GM18861 (cell line): ENCODE data around the gene NPIPB8.
"Not testable (repeated sequence)": the region's sequence is repeated elsewhere in the genome, so short reads cannot be mapped to it uniquely, and the experiment has no call there.

Source experiments
- ATAC-seq: cut with Tn5 transposase; IDR thresholded peaks from one replicate; pipeline ENCODE4 v1.9.1; 2021; ENCODE audit not compliant: unreplicated experiment

Gene NPIPB8

DNA sequence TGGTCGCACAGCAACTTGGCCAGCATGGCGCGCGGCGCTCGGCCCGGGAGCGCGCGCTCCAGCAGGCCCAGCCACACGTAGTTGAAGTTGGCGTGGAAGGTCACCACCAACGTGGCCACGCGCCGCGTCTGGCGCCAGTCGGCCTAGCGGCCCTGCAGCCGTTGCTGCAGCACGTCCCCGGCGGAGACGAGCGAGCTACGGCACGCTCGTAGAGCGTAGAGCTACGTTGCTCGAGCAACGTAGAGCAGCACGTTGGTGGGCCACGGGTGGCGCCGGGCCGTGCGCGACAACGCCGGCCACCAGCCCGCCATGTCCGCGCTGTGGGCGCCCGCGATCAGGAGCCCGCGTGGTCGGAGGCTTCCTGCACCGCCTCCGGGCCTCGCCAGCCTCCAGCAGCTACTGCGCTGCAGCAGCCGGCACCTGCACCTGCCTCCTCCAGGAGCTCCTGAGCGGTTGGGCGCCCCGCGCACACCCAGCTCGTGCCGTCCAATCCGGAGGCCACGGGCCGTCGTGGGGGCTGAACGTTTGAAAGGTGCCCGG lies 14.6 kb upstream of the NPIPB8 start:
- no peak for ATAC-seq

DNA sequence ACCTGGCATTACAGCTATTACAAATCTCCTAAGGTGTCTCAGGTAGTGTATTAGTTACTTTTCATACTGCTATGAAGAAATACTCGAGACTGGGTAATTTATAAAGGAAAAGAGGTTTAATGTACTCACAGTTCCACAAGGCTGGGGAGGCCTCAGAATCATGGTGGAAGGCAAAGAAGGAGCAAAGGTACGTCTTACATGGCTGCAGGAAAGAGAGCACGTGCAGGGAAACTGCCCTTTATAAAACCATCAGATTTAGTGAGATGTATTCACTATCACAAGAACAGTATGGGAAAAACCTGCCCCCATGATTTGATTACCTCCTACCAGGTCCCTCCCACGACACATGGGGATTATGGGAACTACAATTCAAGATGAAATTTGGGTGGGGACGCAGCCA lies 7.0 kb upstream of the NPIPB8 start:
- ATAC-seq: not testable (repeated sequence)

DNA sequence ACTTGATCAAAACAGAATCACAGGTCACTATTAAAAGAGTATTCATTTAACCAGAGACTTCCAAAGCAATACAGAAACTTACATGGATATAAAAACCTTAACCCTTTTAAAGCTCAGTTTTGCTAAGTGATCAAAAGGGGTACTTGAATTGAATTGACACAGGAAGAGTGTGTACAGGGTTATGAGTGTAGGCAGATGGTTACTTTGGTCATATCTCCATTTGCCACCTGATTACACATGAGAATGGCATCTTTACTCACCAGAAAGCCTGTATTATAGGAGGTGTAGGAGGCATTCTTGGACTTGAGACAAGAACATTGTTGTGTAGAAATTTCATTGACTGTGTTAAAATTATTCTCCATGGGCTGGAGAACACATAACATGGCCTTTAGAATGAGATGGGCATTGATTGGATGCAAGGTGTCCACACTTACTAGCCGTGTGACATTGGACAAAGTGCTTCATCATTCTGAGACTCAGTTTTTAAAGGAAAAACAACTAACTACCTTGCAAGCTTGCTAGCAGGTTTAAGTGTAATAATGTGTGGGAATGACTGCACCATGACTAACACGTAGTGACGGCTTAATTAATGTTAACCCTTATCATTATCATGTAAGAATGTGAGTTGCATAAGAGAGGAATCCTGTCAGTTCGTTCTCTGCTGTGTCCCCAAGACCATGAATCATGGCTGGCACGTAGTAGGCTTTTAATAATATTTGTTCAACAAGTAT lies 1.6 kb upstream of the NPIPB8 start:
- not testable (repeated sequence) for ATAC-seq

DNA sequence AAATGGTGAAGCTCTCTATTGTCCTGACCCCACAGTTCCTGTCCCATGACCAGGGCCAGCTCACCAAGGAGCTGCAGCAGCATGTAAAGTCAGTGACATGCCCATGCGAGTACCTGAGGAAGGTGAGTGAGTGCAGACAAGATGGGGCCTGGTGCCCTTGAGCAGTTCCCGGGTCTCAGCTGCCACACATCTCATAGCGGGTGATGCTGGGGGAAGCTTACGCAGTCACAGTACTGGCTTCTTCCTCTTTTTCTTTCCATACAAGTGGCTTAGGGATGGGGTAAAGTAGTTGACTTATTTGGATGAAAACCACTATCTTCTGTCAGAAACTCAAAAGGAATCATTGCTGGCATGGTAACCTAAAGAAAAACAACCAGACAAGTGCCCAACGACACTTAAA lies 494 bp downstream of the NPIPB8 start:
- ATAC-seq: not testable (repeated sequence)

DNA sequence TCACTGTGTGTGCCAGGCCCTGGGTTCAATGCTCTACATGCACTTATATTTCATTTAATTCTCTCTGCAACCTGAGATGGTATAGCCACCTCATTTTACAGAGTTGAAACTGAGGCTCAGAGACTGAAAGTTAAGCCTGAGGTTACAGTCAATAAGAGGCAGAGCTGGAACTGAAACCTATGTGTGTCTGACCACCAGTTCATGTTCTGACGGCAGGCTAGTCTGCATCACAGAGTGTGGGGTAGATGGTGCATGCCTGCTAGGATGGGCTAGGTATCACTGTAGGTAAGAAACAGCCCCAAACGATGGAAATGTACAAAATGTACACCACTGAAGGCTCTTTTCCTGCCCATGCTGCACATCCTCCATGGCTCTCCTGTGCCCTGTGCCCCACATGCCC lies 2.1 kb downstream of the NPIPB8 start:
- not testable (repeated sequence) for ATAC-seq

DNA sequence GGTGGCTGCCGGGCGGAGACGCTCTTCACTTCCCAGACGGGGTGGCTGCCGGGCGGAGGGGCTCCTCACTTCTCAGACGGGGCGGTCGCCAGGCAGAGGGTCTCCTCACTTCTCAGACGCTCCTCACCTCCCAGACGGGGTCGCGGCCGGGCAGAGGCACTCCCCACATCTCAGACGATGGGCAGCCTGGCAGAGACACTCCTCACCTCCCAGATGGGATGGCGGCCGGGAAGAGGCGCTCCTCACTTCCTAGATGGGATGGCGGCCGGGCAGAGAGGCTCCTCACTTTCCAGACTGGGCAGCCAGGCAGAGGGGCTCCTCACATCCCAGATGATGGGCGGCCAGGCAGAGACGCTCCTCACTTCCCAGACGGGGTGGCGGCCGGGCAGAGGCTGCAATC lies 28.4 kb downstream of the NPIPB8 start:
- ATAC-seq: not testable (repeated sequence)

DNA sequence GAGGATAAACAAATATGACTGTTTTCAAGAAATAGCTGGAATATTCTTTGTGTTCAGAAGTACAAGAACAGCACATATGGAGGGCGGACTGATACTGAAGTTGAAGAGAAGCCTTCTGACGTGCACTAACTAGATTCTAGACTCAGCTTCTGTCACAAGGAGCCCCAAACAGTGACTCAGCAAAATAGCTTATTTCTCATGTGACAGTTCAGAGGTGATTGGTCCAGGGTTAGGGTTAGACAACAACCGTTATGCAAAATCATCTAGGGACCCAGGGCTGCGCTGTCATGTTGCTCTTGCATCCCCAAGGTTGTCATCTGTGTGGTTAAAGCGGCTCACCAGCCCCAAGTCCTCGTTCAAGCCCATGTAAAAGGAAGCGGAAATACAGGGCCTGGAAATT lies 29.6 kb downstream of the NPIPB8 start:
- not testable (repeated sequence) for ATAC-seq

DNA sequence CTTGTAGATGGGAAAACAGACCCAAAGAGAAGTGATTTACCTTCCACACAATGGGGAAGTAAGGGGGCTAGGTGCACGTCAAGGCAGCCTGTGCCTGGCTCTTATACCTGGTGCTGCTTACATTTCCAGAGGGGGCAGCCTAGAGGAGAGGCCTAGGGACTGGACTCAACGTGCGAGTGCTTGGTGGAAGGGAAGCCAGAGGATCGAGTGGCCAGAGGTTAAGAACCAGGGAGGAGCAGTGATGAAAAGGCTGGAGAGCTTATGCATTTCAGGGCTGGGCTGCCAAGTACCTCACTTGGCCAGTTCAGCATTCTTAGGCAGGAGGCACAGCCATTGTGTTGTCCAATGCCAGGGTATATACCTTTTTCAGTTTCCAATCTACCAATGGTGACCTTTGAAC lies 30.3 kb downstream of the NPIPB8 start:
- ATAC-seq: not testable (repeated sequence)

DNA sequence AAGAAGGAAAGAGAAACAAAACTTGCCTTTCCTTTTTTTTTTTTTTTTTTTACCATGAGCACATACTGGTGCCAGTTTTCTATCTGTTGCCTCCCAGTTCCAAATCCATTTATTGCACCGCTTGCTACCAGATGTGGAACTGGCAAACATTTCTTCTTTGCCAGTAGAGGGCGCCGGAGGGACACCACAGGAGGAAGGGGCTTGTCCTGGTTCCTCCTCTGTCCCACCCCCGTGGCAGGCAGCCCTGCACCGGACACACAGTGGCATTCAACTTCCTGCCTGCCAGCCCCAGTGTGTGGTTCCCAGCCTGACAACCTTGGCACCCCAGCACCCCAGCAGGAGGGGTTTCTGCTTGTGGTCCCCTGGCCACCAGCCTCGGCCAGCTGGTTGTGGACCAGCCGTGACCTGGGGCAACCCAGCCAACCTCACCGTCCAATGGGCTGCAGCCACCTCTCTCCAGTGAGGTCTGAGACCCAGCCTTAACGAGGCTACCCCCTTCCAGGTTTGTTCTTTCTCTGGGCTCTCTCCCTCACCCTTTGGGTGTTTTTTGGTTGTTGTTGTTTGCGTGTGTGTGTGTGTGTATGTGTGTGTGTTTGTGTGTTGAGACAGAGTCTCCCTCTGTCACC lies 50.6 kb downstream of the NPIPB8 start:
- ATAC-seq: not testable (repeated sequence)

DNA sequence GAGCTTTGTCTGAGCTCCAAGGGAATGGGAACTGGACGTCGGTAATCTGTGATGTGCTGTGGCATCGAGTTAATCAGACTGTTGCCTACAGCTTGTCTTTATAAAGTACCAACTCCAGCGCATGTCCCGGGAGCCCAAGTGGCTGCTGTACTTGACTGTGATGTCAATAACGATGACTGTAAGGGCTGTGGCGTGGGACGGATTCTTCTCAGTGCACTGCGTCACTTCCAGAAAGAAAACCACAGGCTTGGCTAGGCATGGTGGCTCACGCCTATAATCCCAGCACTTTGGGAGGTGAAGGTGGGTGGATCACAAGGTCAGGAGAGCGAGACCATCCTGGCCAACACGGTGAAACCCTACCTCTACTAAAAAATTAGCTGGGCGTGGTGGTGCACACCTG lies 51.6 kb downstream of the NPIPB8 start:
- not testable (repeated sequence) for ATAC-seq

DNA sequence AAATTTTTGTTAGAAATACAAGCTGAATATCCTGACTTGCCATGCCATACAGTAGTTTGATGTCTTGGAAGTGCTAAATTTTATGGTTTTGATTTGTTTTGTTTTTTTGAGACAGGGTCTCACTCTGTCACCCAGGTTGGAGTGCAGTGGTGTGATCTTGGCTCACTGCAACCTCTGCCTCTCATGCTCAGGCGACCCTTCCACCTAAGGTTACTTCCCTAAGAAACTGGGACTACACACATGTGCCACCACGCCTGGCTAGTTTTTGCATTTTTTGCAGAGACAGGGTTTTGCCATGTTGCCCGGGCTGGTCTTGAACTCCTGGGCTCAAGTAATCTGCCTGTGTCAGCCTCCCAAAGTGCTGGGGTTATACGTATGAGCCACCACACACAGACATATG lies 53.9 kb downstream of the NPIPB8 start:
- not testable (repeated sequence) for ATAC-seq

DNA sequence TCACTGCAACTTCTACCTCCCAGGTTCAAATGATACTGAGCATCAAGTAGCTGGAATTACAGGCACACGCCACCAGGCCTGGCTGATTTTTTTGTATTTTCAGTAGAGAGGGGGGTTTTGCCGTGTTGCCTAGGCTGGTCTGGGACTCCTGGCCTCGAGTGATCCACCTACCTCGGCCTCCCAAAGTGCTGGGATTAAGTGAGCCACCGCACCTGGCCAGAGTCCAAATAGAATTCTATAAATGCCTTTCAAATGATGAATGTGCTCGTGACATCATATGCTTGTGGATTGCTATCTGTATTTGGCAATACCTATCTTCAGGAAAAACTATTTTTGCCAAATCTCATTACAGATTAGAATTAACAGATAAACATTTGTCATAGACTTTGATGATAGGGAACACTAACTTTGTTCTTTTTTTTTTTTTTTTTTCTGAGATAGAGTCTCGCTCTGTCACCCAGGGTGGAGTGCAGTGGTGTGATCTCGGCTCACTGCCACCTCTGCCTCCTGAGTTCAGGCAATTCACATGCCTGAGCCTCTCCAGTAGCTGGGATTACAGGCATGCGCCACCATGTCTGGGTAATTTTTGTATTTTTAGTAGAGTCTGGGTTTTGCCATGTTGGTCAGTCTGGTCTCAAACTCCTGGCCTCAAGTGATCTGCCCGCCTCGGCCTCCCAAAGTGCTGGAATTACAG lies 55.5 kb downstream of the NPIPB8 start:
- ATAC-seq: not testable (repeated sequence)

DNA sequence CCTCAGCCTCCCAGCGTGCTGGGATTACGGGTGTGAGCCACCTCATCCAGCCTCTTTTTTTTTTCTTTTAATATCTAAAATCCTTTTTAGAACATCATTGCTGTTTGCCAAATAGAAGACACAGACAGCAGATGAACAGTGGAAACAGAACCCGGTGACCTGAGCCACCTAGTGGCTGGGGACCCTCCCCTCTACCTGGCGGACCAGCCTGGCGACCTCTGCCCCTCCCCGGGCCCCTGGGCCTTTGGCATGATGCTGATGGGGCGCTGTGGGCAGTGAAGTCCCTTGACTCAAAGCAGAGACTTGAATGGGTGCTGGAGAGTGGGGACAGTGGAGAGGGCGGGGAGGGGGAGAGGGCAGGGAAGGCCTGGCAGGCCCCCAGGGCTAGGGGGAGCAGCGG lies 61.9 kb downstream of the NPIPB8 start:
- not testable (repeated sequence) for ATAC-seq

DNA sequence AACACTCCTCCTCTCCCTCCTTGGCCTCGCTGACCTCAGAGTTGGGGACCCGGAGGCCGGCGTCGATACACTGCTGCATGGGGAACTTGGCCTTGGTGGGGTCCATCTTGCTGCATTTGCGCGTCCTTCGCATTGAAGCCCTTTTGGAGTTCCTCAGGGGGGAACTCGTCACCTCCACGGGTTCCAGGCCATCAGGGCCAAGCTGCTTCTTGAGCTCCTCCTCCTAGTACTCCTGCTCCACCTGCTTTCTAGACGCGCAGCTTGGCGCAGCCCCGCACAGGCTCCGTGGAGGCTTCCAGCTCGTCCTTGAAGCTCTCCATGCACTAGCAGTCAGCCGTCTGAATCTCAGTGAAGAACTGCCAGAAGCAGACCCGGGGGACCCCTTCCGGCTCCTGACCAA lies 62.5 kb downstream of the NPIPB8 start:
- ATAC-seq: not testable (repeated sequence)

DNA sequence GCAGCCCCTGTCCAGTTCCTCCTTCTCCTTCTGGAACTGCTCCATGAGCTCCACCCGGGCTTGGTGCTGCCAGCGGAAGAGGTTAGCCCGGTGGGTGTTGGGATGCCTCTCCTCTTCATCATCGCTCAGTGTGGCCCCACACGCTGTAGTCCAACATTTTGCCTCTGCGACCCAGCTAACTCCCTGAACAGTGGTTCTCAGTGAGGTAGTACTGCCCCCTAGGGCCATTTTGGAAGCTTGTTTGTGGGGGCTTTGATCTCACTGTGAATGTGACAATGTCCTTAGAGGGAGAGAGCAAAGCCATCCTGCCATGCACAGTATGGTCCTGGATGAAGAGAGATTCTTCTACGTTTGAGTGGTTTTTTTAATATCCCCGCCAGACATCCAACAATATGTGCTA lies 63.5 kb downstream of the NPIPB8 start:
- not testable (repeated sequence) for ATAC-seq

DNA sequence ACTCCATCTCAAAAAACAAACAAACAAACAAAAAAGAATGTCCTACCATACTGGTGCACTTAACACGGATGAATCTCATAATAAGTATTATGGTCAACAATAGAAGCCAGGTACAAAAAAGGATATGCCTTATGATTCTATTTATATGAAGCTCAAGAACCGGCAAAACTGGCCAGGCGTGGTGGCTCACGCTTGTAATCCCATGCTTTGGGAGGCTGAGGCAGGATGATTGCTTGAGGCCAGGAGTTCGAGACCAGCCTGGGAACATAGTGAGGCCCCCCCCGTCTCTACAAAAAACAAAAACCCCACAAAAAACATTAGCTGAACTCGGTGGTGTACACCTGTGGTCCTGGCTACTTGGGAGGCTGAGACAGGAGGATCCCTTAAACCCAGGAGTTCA lies 66.4 kb downstream of the NPIPB8 start:
- ATAC-seq: not testable (repeated sequence)
